ENCODE data around the gene LGR4.

GRCh38 chr11:27509908-27510307 lies 37.3 kb upstream of the LGR4 start:
- TF ChIP-seq CTCF (IDR thresholded peaks at IDR 0.05) (no peak), POLR2A (IDR thresholded peaks at IDR 0.05) (no peak)
